Activated CD4-positive, alpha-beta T cell treated with anti-CD3 and anti-CD28 coated beads, Interleukin-2, amount 10 ng/mL, durations not matched to agents 7 days and 5 days (primary cell): ENCODE results near the gene BRWD1. TPM values are rescaled to one million over a fixed set of nuclear protein-coding genes. Genes with fewer than 3 reads are reported as not detected.

Experiments
- CTCF ChIA-PET: fragments of 350-600 bp; sonication (Branson Sonifier 250); formaldehyde crosslinking; loops from one replicate; lab custom pipeline; 2021; ENCODE audit warnings: antibody characterized with exemption; lab: Charles Lee
- POLR2A ChIA-PET: fragments of 350-600 bp; sonication (Branson Sonifier 250); formaldehyde crosslinking; loops from one replicate; lab custom pipeline; 2021; ENCODE audit warnings: antibody characterized with exemption; lab: Charles Lee
- DNase-seq: peaks from one replicate; pipeline ENCODE4 v3.0.0-alpha.2; 2020
- H3K27ac Mint-ChIP-seq: one replicate; pipeline ENCODE4 v1.8.0; 2021; ENCODE audit warnings: mild to moderate bottlenecking, moderate library complexity, mixed read lengths
- H3K27me3 Mint-ChIP-seq: one replicate; pipeline ENCODE4 v1.8.0; 2021; ENCODE audit warnings: mixed read lengths
- H3K36me3 Mint-ChIP-seq: one replicate; pipeline ENCODE4 v1.8.0; 2021; ENCODE audit warnings: low read depth, mixed read lengths
- H3K4me1 Mint-ChIP-seq: one replicate; pipeline ENCODE4 v1.8.0; 2021; ENCODE audit warnings: mixed read lengths
- H3K4me3 Mint-ChIP-seq: one replicate; pipeline ENCODE4 v1.8.0; 2021; ENCODE audit warnings: mild to moderate bottlenecking, moderate library complexity, mixed read lengths
- H3K9me3 Mint-ChIP-seq: one replicate; pipeline ENCODE4 v1.8.0; 2021; ENCODE audit warnings: mixed read lengths
- total RNA-seq, 2 experiments: library from RNA; stranded (reverse); gene quantifications; one replicate each; pipeline ENCODE4 v1.2.3, GENCODE V29; 2021

BRWD1 gene
- total RNA-seq, 2 experiments from 2014 or later: 33.0 to 34.4 TPM

DNA sequence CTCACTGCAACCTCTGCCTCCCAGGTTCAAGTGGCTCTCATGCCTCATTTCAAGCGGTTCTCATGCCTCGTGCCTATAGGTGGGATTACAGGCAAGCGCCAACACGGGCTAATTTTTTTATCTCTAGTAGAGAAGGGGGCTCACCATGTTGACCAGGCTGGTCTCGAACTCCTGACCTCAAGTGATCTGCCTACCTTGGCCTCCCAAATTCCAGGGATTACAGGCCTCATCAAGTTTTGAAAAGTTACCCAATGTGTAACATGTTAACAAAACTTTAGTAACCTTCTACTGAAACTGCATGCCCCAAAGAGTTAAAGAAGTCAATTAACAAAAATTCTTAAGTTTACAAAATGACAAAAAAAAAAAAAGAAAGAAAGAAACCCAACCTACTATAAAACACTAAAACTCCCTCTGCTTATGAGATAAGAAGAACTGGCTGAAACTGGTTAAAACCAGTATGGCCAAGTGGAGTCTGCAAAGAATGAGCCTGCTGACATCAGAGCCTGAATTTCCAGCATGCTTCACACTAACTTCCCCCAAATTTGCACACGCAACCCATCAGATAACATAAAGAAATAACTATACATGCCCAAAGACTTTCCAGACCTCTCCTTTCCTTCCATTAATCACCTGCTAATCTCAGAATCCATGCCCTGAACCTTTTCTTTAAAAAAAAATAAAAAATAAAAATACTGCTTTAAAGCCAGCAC lies 104.7 kb downstream of the BRWD1 start:
- Mint-ChIP-seq H3K9me3 (no peaks in the 10 kb centered on the region), H3K36me3 (peaks cover 45% of the 10 kb centered on the region), H3K27me3 (no peaks in the 10 kb centered on the region), H3K4me1 (peaks cover 8% of the 10 kb centered on the region), H3K4me3 (no peak overlapping the region), H3K27ac (peak overlapping the region; percentile 60)
- ChIA-PET POLR2A (no interaction called here), CTCF (interaction anchor here (1.7 kb wide), 1 partner anchor 8 kb away, joined by 3 read pairs; no protein-coding TSS in a partner anchor)
- DNase-seq: no peak

DNA sequence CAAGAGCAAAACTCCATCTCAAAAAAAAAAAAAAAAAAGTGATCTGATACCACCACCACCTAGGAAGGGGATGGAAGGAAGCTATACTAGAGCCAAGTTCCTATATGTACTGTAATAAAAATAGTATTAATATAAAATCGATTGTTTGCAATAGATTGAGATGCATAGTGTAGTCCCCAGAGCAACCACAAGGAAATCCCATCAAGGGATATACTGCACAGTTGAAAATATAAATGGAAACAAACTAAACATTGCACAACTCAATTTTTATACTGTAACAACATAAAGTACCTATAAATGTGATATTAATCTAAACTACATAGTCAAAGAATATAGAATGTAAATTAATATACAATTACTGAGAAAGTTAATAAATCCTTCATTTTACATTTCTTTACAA lies 109.3 kb downstream of the BRWD1 start:
- POLR2A ChIA-PET: no interaction called here

DNA sequence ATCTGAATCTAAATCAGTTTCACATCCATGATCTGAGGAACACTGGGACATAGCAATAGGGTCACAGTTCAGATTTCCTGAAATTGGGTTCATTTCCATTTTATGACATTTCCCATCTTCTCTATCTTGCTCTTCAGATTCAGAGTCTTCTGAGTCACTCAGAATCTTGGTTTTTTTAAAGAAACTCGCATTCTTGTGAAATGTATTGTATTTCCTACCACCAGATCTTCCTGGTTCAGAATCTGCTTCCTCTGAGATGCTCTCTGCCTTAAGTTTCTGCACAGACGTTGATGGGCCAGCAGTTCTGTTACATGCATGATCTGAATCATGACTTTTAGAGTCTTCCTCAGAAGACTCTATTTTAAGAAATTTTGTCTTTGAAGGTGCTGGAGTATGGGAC lies 114.6 kb downstream of the BRWD1 start:
- Mint-ChIP-seq H3K27me3 (no peaks in the 10 kb centered on the region), H3K27ac (no peak overlapping the region), H3K36me3 (peaks cover 57% of the 10 kb centered on the region), H3K4me1 (peaks cover 23% of the 10 kb centered on the region), H3K9me3 (no peaks in the 10 kb centered on the region), H3K4me3 (no peak overlapping the region)
- DNase-seq: no peak
- ChIA-PET POLR2A (interaction anchor here (0.7 kb wide), 1 partner anchor 17 kb away, joined by 3 read pairs; no protein-coding TSS in a partner anchor), CTCF (no interaction called here)

More for the DNA sequence above, 109.3 kb downstream of the BRWD1 start:
- Mint-ChIP-seq H3K4me3 (no peak overlapping the region), H3K4me1 (peaks cover 5% of the 10 kb centered on the region), H3K27me3 (no peaks in the 10 kb centered on the region), H3K27ac (no peak overlapping the region), H3K9me3 (no peaks in the 10 kb centered on the region), H3K36me3 (peaks cover 39% of the 10 kb centered on the region)
- DNase-seq: no peak
- CTCF ChIA-PET: no interaction called here

DNA sequence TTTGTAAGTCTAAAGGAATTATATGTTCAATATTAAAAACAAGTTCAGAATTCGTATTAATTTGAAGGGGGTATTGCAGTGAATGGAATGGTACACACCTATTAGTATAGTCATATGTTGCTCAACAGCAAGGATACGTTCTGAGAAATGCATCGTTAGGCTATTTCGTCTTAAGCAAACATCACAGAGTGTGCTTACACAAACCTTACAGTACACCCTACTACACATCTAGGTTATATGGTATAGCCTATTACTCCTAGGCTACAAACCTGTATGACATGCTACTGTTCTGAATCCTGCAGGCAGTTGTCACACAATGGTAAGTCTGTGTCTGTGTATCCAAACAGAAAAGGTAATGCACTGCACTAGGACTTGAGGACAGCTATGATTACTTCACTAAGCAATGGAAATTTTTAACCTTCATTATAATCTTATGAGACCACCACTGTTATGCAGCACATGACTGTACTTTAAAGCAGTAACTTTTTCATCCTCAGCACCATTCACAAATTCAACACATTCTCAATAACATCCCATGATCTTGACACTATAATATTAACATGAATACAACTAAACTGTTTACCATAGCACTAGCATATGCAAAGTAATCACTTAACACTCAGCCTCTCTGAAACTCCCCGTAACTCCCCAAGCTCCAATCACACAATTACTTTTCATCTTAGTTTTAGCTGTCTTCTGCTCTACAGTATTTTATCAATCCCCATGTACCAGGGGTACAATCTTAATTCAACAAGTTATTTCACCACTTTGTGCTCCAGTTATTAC lies 115.8 kb downstream of the BRWD1 start:
- Mint-ChIP-seq H3K36me3 (peaks cover 54% of the 10 kb centered on the region), H3K4me3 (no peak overlapping the region), H3K27me3 (no peaks in the 10 kb centered on the region), H3K4me1 (peaks cover 23% of the 10 kb centered on the region), H3K27ac (no peak overlapping the region), H3K9me3 (no peaks in the 10 kb centered on the region)
- POLR2A ChIA-PET: no interaction called here
- CTCF ChIA-PET: interaction anchor here (0.6 to 1.3 kb wide), 2 partner anchors 10 to 156 kb away, joined by 3 read pairs; no protein-coding TSS in a partner anchor
- no peak for DNase-seq

DNA sequence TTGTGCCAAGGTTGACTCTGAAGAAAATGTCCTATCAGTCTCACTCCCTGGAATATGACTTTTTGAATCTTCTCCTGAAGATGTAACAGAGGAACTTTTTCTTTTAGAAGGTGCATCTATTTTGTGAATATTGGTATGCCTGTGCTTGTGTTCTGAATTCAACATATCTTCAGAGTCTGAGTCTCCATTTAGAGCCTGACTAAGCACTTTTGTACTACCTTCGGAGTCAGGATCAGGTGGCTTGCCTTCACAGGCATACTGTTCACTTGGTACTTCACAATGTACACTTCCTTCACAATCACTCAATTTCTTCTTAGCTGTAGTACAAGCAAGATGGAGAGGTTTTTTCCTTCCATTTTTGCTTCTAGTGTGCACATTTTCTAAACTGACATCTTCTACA lies 116.6 kb downstream of the BRWD1 start:
- H3K36me3 Mint-ChIP-seq: peaks cover 53% of the 10 kb centered on the region
- CTCF ChIA-PET: interaction anchor here (0.6 to 1.3 kb wide), 2 partner anchors 10 to 157 kb away, joined by 3 read pairs; no protein-coding TSS in a partner anchor
- no peaks in the 10 kb centered on the region for H3K27me3 Mint-ChIP-seq
- peaks cover 23% of the 10 kb centered on the region for H3K4me1 Mint-ChIP-seq
- H3K27ac Mint-ChIP-seq: peak overlapping the region; percentile 57
- POLR2A ChIA-PET: no interaction called here
- no peaks in the 10 kb centered on the region for H3K9me3 Mint-ChIP-seq
- no peak for DNase-seq
- no peak overlapping the region for H3K4me3 Mint-ChIP-seq

DNA sequence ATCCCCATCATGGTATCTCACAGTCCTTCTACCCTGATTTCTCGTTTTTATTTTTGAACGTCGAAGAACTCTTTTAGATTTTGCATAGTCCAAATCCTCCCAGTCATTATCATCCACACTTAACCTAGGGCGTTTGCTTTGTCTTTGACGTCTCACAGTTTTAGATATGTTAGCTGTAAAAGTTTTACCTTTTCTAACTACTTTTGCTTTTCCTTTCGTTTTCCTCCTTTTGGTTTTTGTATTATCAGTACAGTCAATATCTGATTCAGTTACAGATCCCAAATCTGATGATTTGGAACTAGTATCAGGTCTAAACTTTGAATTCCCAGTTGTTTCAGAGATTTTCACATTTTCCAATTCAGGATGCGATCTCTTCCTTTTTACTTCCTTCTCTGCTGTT lies 117.1 kb downstream of the BRWD1 start:
- POLR2A ChIA-PET: no interaction called here
- CTCF ChIA-PET: interaction anchor here (1.3 kb wide), 1 partner anchor 9 kb away, joined by 3 read pairs; no protein-coding TSS in a partner anchor
- Mint-ChIP-seq H3K27ac (peak overlapping the region; percentile 57), H3K4me1 (peaks cover 23% of the 10 kb centered on the region), H3K4me3 (peak overlapping the region; percentile 8), H3K27me3 (no peaks in the 10 kb centered on the region), H3K9me3 (no peaks in the 10 kb centered on the region), H3K36me3 (peaks cover 52% of the 10 kb centered on the region)
- DNase-seq: no peak

DNA sequence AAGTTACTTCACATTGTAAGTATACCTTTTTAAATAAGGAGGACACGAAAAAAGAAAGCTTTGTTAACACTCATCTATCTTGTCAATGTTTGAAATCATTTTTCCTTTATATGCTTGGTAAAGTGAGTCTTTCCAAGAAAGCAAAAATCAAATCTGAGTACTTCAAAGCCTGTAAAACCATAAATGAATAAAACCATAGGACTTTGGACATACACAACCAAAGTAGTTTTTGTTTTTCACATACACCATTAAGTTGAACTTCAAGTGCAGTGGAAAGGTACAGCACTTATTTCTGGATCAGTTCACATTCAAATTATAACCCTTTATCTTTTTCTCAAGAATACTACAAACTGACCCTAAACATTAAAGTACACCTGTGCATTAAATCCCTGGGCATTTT lies 120.1 kb downstream of the BRWD1 start:
- Mint-ChIP-seq H3K9me3 (no peaks in the 10 kb centered on the region), H3K36me3 (peaks cover 43% of the 10 kb centered on the region), H3K4me1 (peaks cover 35% of the 10 kb centered on the region), H3K4me3 (no peak overlapping the region), H3K27me3 (no peaks in the 10 kb centered on the region), H3K27ac (no peak overlapping the region)
- ChIA-PET POLR2A (no interaction called here), CTCF (no interaction called here)
- DNase-seq: no peak

DNA sequence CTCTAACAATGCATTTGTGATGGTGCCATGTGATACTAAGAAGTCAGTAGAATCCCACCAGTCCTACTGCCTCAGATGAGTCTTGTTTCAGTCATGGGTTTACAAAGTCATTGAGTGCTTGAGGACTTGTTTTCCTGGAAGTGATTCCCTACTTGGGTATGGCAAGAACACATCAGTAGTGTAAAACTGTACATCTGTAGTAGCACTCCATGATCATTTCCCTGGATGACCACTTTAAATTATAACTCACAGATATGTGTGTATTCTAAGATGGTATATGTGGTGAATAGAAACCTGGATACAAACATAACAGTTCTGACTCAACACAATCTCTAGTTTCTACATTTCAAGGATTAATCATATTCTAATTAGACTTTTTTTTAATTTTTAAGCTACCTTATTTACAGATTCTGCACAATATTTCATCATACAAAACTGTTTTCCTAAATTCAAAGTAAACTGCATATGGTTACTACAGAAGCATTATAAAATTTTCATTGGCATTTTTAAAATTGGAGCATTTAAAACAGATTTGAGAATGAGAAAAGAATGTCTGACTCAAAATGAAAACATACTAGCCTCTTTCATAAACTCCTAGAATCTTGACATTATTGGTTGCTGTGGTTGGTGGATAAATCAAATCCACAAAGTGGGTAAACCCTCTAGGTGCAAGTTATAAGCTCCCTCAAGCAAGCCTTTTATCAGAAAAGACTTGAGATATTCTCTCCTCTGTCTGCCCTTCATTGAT lies 123.4 kb downstream of the BRWD1 start:
- Mint-ChIP-seq H3K36me3 (peaks cover 19% of the 10 kb centered on the region), H3K4me1 (peaks cover 25% of the 10 kb centered on the region), H3K27ac (no peak overlapping the region), H3K27me3 (no peaks in the 10 kb centered on the region), H3K4me3 (no peak overlapping the region), H3K9me3 (no peaks in the 10 kb centered on the region)
- ChIA-PET CTCF (interaction anchor here (0.6 kb wide), 1 partner anchor 194 kb away, joined by 3 read pairs; no protein-coding TSS in a partner anchor), POLR2A (interaction anchor here (0.5 kb wide), 1 partner anchor 82 kb away, joined by 7 read pairs; no protein-coding TSS in a partner anchor)
- no peak for DNase-seq

DNA sequence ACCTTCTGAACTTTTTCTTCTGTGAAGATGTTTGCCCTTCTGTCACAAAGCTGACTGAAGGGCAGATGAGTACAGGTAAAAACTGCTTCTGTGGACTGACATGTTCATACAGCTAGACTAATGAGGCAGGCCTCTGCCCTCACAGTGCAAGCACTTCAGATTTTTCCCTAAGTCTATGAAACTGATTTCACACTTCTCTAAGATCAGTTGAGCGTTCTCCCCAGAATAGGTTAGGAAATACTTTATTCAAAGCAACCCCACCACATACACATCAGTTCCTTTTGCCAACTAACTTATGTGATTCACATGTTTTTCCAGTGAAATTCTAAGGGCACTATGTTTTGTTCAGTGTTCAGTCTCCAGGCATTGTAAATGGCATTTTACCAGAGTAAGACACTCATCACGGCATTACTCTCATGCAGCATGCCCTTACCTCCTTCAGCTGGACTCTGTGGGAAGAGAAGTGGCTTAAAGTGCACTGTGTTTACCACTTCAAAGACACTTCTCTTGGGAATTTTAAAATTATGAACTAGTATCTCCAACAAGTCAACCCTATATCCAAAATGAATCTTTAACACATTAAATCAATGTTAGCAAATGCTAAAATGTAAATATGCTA lies 124.8 kb downstream of the BRWD1 start:
- Mint-ChIP-seq H3K36me3 (peaks cover 12% of the 10 kb centered on the region), H3K9me3 (no peaks in the 10 kb centered on the region), H3K27me3 (no peaks in the 10 kb centered on the region), H3K4me3 (no peak overlapping the region), H3K27ac (no peak overlapping the region), H3K4me1 (peaks cover 35% of the 10 kb centered on the region)
- DNase-seq: no peak
- ChIA-PET CTCF (no interaction called here), POLR2A (no interaction called here)

DNA sequence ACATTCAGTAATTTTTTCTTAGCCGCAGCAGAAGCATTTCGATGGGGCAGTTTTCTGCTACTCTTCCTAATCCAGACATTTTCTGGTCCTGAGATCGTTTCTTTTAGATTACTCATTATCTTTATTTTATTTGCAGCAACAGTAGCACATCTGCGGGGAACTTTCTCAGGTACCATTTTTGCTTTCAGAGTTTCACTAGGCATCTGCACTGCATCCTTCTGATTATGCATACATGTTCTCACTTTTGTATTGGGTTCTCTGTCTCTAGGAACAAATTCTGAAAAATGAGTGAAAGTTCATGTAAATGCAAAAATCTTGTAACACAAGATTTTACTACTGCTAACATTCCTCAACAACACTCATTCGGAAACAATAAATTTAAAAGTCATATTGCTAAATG lies 126.3 kb downstream of the BRWD1 start:
- CTCF ChIA-PET: interaction anchor here (1.2 kb wide), 1 partner anchor 10 kb away, joined by 3 read pairs; no protein-coding TSS in a partner anchor
- peaks cover 38% of the 10 kb centered on the region for H3K4me1 Mint-ChIP-seq
- no peaks in the 10 kb centered on the region for H3K9me3 Mint-ChIP-seq
- POLR2A ChIA-PET: no interaction called here
- DNase-seq: no peak
- no peak overlapping the region for H3K27ac Mint-ChIP-seq
- peaks cover 17% of the 10 kb centered on the region for H3K36me3 Mint-ChIP-seq
- no peaks in the 10 kb centered on the region for H3K27me3 Mint-ChIP-seq
- no peak overlapping the region for H3K4me3 Mint-ChIP-seq

DNA sequence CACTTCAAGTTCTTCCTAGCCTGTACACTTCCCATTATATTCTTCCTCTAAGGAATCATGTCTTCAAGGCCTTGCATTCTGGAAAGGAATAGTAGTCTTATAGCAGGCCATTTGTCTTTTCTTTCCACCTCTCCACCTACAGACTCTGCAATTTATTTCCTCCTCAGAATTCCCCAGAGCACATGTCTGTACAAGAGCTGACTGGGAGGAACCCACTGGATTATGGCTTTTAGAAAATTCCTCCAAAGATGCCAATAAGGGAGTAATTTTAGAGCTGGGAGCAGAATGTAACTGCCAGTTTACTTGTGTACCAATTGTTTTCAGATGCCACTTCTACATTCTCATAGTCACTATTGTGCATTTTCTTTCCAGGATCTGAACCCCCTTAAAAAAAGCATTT lies 126.8 kb downstream of the BRWD1 start:
- POLR2A ChIA-PET: no interaction called here
- Mint-ChIP-seq H3K4me1 (peaks cover 42% of the 10 kb centered on the region), H3K27me3 (no peaks in the 10 kb centered on the region), H3K4me3 (no peak overlapping the region), H3K36me3 (peaks cover 14% of the 10 kb centered on the region), H3K9me3 (no peaks in the 10 kb centered on the region), H3K27ac (no peak overlapping the region)
- CTCF ChIA-PET: interaction anchor here (1.2 kb wide), 1 partner anchor 10 kb away, joined by 3 read pairs; no protein-coding TSS in a partner anchor
- DNase-seq: no peak

DNA sequence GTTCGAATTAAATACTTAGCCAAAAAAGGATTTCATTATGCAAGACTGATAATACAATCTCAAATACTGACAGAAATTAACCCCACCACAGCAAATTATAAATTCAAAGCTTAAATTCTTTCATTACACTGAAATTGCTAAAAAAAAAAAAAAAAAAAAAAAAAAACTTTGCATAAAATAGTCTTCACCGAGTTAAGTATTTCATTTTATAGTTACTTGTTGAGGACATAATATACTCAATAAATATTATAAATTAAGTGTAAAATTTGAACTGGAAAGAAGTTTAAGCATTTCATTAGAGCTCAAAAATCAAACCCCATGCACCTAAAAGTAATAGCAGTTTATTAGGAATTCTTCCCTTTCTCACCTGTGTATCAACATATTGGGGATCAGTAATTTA lies 128.3 kb downstream of the BRWD1 start:
- no peak for DNase-seq
- Mint-ChIP-seq H3K4me3 (peak overlapping the region; percentile 98), H3K4me1 (peaks cover 45% of the 10 kb centered on the region), H3K27me3 (no peaks in the 10 kb centered on the region), H3K36me3 (peaks cover 18% of the 10 kb centered on the region), H3K9me3 (no peaks in the 10 kb centered on the region), H3K27ac (no peak overlapping the region)
- ChIA-PET POLR2A (no interaction called here), CTCF (interaction anchor here (2.2 kb wide), 1 partner anchor 256 kb away, joined by 5 read pairs; no protein-coding TSS in a partner anchor)
